C4-2B (cell line): Measurements from ENCODE around the gene ZBTB20.

ENCODE experiments used
- CTCF ChIP-seq: fragments of 450-650 bp; conservative IDR thresholded peaks from 2 replicates; pipeline ENCODE4 v1.5.1; 2017; ENCODE audit warnings: mild to moderate bottlenecking
- ZFX ChIP-seq: fragments of 450-650 bp; IDR thresholded peaks from 2 replicates; pipeline ENCODE4 v1.6.1; 2017

GRCh38 chr3:114567771-114568170, 579.3 kb downstream of the ZBTB20 start:
- TF ChIP-seq CTCF: no peak
- TF ChIP-seq ZFX: no peak
